ENCODE data around the gene EMX1.

Gene EMX1

DNA sequence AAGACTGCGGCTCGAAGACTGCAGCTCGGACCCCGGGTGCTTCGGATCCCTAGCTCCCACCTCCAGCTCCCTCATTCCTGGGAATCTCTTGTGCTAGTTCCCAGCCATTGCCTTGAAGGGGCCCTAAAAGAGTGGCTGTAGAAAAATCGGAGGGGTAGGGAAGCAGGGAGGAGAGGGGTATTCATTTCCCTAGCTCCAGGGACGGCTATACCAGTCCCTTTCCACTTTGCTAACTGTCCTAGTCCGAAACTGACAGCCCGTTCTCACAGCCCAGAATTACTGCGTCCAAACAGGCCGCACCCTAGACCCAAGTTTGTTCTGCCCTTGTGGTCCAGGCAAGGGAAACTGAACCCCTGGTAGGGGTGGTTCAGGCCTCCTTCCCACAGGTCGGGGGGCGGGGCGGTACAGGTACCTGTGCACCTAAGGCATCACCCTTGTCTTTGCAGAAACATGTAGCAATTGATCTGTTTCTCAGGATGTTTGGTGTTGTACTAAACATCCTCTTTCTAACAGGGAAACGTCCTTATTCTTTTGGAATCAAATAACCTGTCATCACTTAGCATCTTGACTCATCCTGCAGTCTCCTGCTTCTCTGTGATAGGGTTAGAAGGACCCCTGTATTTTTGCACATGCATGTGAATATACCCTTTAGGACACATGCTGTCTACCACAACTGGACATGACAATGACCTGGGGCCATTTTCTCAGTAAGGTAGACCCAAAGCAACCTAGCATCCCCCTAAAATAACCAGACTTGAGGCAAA, 4.0 kb downstream of the EMX1 start:
- no peak overlapping the region for H3K4me3 ChIP-seq

DNA sequence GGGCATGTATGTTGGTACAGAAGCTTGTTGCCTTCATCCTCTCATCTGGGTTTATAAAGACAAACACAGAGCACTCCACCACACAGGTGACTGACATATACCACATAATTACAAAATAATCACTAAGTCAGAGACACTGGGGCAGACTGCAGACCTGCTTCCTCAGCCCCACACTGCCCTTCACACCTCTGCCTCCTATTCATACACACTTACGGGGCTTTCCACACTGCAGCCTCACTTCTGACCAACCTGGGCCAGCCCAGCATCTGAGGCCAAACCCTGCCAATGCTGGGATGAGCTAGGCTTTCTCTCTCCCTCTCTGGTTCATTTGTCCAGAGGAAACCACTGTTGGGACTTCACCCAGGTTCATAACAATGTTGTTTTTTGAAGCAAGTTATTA, 4.5 kb downstream of the EMX1 start:
- no peak overlapping the region for H3K4me3 ChIP-seq
- no peak overlapping the region for H3K27ac ChIP-seq

More for the DNA sequence above, 4.0 kb downstream of the EMX1 start:
- H3K27ac ChIP-seq = no peak overlapping the region

GRCh38 chr2:72923833-72924352, 6.6 kb downstream of the EMX1 start:
- Histone ChIP-seq H3K27ac (no peak overlapping the region), H3K4me3 (peak overlapping the region in 1 of 7 experiments; percentile 4)

- peak overlapping the region in 1 of 7 experiments; percentile 4 for H3K4me3 ChIP-seq
- no peak overlapping the region for H3K27ac ChIP-seq
Measured at GRCh38 chr2:72924353-72925240, 7.3 kb downstream of the EMX1 start.

DNA sequence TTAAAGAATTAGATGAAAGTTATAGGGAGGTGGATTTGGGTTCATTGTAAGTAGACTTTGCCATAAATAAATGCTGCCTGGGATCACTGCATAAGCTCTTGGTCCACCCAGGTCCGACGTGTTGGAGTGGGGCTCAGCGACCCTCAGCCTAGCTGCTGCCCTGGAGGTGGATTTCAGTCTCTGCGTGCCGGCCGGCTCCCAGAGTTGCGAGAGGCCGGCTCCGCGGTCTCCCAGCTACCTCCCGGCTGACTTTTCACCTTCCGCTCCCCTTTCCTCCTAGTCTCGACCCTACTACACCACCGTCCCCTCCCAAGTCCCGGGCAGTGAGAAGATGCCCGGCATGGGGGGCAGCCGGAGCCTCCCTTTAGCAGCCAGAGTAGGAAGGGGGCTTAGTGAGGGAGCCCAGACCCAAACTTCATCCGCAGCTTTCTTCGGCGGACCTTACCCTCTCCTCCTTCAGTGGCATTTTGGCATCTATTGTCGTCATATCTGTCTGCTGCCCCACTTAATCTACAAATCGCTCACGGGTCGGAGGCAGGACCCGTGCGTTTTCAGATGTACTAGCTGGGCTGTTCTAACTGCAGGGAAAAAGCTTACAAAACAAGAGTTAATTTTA, 8.1 kb downstream of the EMX1 start:
- Histone ChIP-seq H3K4me3 (no peak overlapping the region), H3K27ac (no peak overlapping the region)

GRCh38 chr2:72926368-72926767, 9.0 kb downstream of the EMX1 start:
- Histone ChIP-seq H3K4me3 (no peak overlapping the region), H3K27ac (no peak overlapping the region)

- Histone ChIP-seq H3K4me3 (no peak overlapping the region), H3K27ac (no peak overlapping the region)
Measured at GRCh38 chr2:72926811-72927465, 9.6 kb downstream of the EMX1 start.

- Histone ChIP-seq H3K4me3 (no peak overlapping the region), H3K27ac (no peak overlapping the region)
Measured at GRCh38 chr2:72927619-72928550, 10.6 kb downstream of the EMX1 start.

DNA sequence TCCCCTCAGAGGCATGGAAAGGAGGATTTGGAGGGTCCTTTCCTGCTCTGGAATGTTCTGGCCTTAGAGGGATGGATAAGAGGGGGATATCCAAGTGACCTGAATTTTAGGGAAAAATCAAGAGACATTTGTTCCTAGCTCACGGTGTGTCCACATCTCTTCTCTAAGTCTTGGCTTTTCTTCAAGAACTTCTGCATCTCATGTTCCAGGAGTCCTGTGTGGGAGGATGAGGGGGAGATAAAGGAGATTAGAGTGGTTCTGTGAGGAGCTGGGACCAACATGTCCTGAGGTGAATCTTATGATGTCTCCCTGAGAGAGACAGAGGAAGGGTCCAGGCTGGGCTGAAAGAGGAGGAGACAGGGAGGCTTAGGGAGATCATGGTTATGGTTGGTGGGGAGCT, 11.7 kb downstream of the EMX1 start:
- Histone ChIP-seq H3K4me3 (no peak overlapping the region), H3K27ac (no peak overlapping the region)

GRCh38 chr2:72931280-72931910, 14.1 kb downstream of the EMX1 start:
- Histone ChIP-seq H3K27ac (no peak overlapping the region), H3K4me3 (no peak overlapping the region)

DNA sequence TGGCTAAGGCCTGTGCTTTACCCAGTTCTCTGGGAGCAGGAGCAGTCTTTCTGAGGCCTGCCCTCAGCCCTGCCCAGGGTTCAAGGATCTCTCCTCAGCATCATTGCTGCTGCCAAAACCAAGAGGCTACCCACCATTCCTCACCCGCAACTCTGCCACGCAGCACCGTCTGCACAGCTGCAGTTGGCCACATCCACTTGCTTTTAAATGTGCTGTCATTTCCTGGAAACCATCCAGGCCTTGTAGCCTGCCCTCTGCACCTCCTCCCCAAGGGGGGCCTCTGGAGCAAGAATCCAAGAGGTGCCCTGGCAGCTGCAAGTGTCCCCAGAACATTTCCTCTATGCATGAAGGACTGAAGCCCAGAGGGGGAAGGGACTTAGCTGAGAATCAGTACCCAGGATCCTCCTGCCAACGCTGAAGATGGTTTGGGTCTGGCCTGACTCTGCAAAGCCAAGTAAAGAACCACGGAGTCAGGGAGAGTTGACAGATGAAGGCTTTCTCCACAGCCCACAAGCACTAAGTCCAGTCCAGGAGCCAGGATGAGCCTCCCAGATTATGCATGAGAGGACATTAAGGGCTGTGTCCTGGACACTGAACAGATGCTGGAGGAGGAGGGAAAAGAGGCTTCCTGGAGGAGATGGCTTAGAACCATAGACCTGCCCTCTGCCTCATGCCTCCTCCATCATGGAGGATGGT, 14.9 kb downstream of the EMX1 start:
- H3K27ac ChIP-seq = no peak overlapping the region
- H3K4me3 ChIP-seq = no peak overlapping the region

GRCh38 chr2:72932805-72933204, 15.5 kb downstream of the EMX1 start:
- no peak overlapping the region for H3K27ac ChIP-seq
- H3K4me3 ChIP-seq = no peak overlapping the region

- H3K4me3 ChIP-seq = no peak overlapping the region
- no peak overlapping the region for H3K27ac ChIP-seq
Measured at GRCh38 chr2:72933207-72933606, 15.9 kb downstream of the EMX1 start.

GRCh38 chr2:72933646-72934151, 16.4 kb downstream of the EMX1 start:
- no peak overlapping the region for H3K27ac ChIP-seq
- no peak overlapping the region for H3K4me3 ChIP-seq

- H3K27ac ChIP-seq = peak overlapping the region in 1 of 21 experiments; percentile 9
Measured at GRCh38 chr2:72934683-72935610, 17.6 kb downstream of the EMX1 start.

DNA sequence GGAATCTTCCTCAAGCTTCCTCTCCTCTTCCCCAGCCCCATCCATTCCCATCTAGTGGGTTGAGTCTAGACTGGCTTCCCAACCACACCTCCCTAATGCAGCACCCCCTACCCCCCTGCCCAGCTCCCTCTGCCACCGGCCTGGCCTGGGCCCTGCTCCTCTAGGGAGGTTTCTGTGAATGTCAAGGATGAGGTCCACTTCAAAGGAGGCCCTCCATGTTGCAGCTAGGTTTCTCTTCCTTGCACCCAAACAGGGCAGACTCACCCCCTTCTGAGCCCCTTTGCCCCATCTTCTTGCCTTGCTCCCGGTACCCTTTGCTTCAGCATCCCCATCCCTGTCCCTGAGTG, 18.3 kb downstream of the EMX1 start:
- H3K4me3 ChIP-seq = no peak overlapping the region
- H3K27ac ChIP-seq = peak overlapping the region in 1 of 21 experiments; percentile 9

More at GRCh38 chr2:72934683-72935610, 17.6 kb downstream of the EMX1 start:
- no peak overlapping the region for H3K4me3 ChIP-seq

All from skin epidermis (tissue), 12 donors.